Measurements from ENCODE around the gene EEF1AKMT4.

The EEF1AKMT4 gene

GRCh38 chr3:184249412-184250166, at the start of gene EEF1AKMT4:
TSS of gene EEF1AKMT4 (plus strand) at chr3:184249672. CDS start at chr3:184249695, 23 bp downstream.
- peak; percentile 100 for DNase-seq

- no peak for DNase-seq
Observed at GRCh38 chr3:184200825-184201224, 48.6 kb upstream of the EEF1AKMT4 start.

- DNase-seq = no peak
Observed at GRCh38 chr3:184203526-184203925, 45.9 kb upstream of the EEF1AKMT4 start.

- DNase-seq = no peak
Observed at GRCh38 chr3:184209146-184209923, 40.1 kb upstream of the EEF1AKMT4 start.

GRCh38 chr3:184211297-184211696, 38.2 kb upstream of the EEF1AKMT4 start:
- DNase-seq = no peak

- no peak for DNase-seq
Observed at GRCh38 chr3:184211718-184212117, 37.8 kb upstream of the EEF1AKMT4 start.

- DNase-seq = no peak
Observed at GRCh38 chr3:184218814-184219213, 30.7 kb upstream of the EEF1AKMT4 start.

GRCh38 chr3:184222521-184222920, 27.0 kb upstream of the EEF1AKMT4 start:
- DNase-seq = no peak

GRCh38 chr3:184223946-184224345, 25.5 kb upstream of the EEF1AKMT4 start:
- DNase-seq = no peak

GRCh38 chr3:184227481-184227935, 22.0 kb upstream of the EEF1AKMT4 start:
- DNase-seq = peak; percentile 56

- no peak for DNase-seq
Observed at GRCh38 chr3:184228376-184229137, 20.9 kb upstream of the EEF1AKMT4 start.

GRCh38 chr3:184229394-184230080, 19.9 kb upstream of the EEF1AKMT4 start, which contains the start of gene VWA5B2:
TSS of gene VWA5B2 (plus strand) at chr3:184229585. CDS start at chr3:184230529, 944 bp downstream.
- DNase-seq = peak; percentile 89

GRCh38 chr3:184230081-184230602, 19.3 kb upstream of the EEF1AKMT4 start:
- peak; percentile 38 for DNase-seq

GRCh38 chr3:184230603-184231528, 18.6 kb upstream of the EEF1AKMT4 start:
- DNase-seq = peak; percentile 82

GRCh38 chr3:184231671-184232070, 17.8 kb upstream of the EEF1AKMT4 start:
- no peak for DNase-seq

- DNase-seq = no peak
Observed at GRCh38 chr3:184233127-184233843, 16.2 kb upstream of the EEF1AKMT4 start.

- DNase-seq = no peak
Observed at GRCh38 chr3:184234224-184234623, 15.2 kb upstream of the EEF1AKMT4 start.

GRCh38 chr3:184234671-184235380, 14.6 kb upstream of the EEF1AKMT4 start:
- no peak for DNase-seq

- DNase-seq = no peak
Observed at GRCh38 chr3:184235381-184236032, 14.0 kb upstream of the EEF1AKMT4 start.
